ENCODE data around the gene ABCC2.
"Not testable (repeated sequence)": the region's sequence is repeated elsewhere in the genome, so short reads cannot be mapped to it uniquely, and the experiment has no call there.

The ABCC2 gene

DNA sequence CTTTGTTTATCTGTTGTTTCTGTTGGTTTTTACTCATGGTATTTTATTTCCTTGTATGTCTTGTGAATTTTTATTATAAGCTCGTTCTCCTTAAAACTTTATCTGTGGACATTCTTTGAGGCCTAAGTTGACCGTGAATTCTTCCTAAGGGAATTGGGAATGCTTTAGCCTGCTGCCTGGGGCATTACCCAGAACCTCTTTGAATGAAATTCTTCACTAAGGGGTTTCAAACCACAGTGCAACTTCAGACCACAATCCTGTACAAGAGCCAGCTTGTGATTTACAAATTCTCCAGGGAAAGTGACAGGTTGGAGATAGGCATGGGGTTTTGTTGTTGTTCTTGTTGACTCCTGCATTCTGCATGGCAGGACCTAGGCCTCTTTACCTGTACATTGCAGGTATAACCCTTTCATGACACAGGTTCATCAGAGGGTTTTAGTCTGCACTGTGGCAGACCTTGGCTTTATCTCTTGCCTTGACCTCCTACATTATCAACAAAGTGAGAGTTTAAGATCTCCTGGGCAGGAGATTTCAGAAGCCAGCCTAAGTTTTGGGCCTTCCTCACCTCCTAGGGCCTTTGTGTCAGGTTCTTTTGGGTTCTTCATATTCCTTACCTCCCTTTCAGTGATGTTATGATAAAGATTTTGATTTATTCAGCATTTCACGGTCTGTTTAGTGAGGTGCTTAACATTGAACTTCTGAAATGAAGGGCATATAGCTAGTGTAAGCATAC, 70.2 kb downstream of the ABCC2 start:
- Histone ChIP-seq H3K4me3 (ENCODE audit: insufficient read length, low read depth) (no peak overlapping the region), H3K9me3 (ENCODE audit: insufficient read depth, low read length) (no peaks in the 10 kb centered on the region), H3K27me3 (ENCODE audit: insufficient read depth, insufficient read length) (no peaks in the 10 kb centered on the region), H3K4me1 (ENCODE audit: insufficient read depth, insufficient read length) (no peaks in the 10 kb centered on the region), H3K9ac (ENCODE audit: insufficient read length, low read depth) (no peak overlapping the region), H3K36me3 (ENCODE audit: insufficient read depth, insufficient read length, low read length) (no peaks in the 10 kb centered on the region)
- no peak for TF ChIP-seq SUZ12 (IDR thresholded peaks at IDR 0.05; ENCODE audit: extremely low read depth, insufficient read depth, insufficient read length)
- TF ChIP-seq ZNF274 (IDR thresholded peaks at IDR 0.05; ENCODE audit: low read depth, low read length): no peak
- TF ChIP-seq YY1 (IDR thresholded peaks at IDR 0.05; ENCODE audit: insufficient read depth, insufficient read length): no peak
- DNase-seq (ENCODE audit: low read depth, low spot score): no peak

DNA sequence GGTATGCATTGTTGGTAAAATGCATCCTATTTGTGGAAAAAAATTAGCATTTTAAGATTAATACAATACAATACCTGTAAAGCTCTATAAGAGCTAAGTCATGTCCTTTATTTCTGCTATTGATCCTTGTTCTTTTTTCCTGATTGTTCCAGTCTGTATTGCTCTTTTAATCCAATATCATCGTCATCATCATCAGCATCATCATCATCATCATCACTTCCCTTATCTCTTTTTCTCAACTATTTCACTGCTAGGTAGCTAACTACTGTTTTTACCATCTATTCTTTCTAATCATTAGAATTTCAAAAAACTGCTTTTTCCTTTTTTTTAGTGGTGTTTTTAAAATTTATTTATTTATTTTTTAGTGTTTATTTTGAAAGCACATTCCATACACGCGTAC, 71.2 kb downstream of the ABCC2 start:
- no peaks in the 10 kb centered on the region for H3K27me3 ChIP-seq (ENCODE audit: insufficient read depth, insufficient read length)
- DNase-seq (ENCODE audit: low read depth, low spot score): no peak
- no peak overlapping the region for H3K9ac ChIP-seq (ENCODE audit: insufficient read length, low read depth)
- H3K4me3 ChIP-seq (ENCODE audit: insufficient read length, low read depth): no peak overlapping the region
- no peaks in the 10 kb centered on the region for H3K9me3 ChIP-seq (ENCODE audit: insufficient read depth, low read length)
- TF ChIP-seq ZNF274 (IDR thresholded peaks at IDR 0.05; ENCODE audit: low read depth, low read length) (no peak), SUZ12 (IDR thresholded peaks at IDR 0.05; ENCODE audit: extremely low read depth, insufficient read depth, insufficient read length) (no peak), YY1 (IDR thresholded peaks at IDR 0.05; ENCODE audit: insufficient read depth, insufficient read length) (no peak)
- no peaks in the 10 kb centered on the region for H3K36me3 ChIP-seq (ENCODE audit: insufficient read depth, insufficient read length, low read length)
- no peaks in the 10 kb centered on the region for H3K4me1 ChIP-seq (ENCODE audit: insufficient read depth, insufficient read length)

DNA sequence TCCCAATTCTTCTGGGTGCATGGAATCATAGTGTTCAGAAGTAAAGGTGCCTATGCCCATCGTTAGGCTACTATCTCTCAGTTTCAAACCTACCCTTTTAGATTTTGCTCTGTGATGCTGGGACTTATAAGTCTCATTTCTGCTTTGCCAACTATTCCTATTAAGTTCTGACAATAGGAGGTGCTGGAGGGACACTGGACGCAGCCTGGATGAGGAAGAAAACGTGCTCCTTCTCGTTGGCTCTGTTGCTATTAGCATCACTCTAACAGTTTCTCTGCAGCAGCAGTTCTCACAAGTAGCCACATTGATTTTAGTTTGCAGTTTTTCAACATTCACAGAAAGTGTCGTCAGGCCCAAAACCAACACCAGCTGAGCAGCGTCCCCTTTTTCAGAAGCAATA, 72.4 kb downstream of the ABCC2 start:
- no peak for TF ChIP-seq YY1 (IDR thresholded peaks at IDR 0.05; ENCODE audit: insufficient read depth, insufficient read length)
- no peak for TF ChIP-seq SUZ12 (IDR thresholded peaks at IDR 0.05; ENCODE audit: extremely low read depth, insufficient read depth, insufficient read length)
- TF ChIP-seq ZNF274 (IDR thresholded peaks at IDR 0.05; ENCODE audit: low read depth, low read length): no peak
- no peak for DNase-seq (ENCODE audit: low read depth, low spot score)
- no peaks in the 10 kb centered on the region for H3K9me3 ChIP-seq (ENCODE audit: insufficient read depth, low read length)

DNA sequence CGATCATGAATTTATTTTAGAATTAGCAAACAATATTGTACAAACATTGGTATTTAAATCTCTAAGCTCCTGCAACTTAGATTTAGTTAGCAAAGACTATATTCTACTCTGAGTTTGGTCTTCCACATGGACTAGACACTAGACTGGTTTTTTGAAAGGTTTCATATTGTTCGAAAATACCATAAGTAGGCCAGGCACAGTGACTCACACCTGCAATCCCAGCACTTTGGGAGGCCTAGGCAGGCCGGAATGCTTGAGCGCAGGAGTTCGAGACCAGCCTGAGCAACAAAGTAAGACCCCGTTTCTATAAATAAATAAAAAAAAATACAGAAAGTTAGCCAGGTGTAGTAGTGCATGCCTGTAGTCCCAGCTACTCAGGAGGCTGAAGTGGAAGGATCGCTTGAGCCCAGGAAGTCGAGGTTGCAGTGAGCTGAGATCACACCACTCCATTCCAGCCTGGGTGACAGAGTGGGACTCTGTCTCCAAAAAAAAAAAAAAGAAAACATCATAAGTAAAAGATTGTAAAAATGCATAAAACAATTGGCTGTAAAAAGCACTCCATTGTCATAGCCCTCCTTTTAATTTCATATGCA, 73.1 kb downstream of the ABCC2 start:
- no peaks in the 10 kb centered on the region for H3K9me3 ChIP-seq (ENCODE audit: insufficient read depth, low read length)
- no peak overlapping the region for H3K9ac ChIP-seq (ENCODE audit: insufficient read length, low read depth)
- H3K4me1 ChIP-seq (ENCODE audit: insufficient read depth, insufficient read length): no peaks in the 10 kb centered on the region
- no peaks in the 10 kb centered on the region for H3K27me3 ChIP-seq (ENCODE audit: insufficient read depth, insufficient read length)
- H3K36me3 ChIP-seq (ENCODE audit: insufficient read depth, insufficient read length, low read length): no peaks in the 10 kb centered on the region
- DNase-seq (ENCODE audit: low read depth, low spot score): no peak
- no peak overlapping the region for H3K4me3 ChIP-seq (ENCODE audit: insufficient read length, low read depth)
- TF ChIP-seq YY1 (IDR thresholded peaks at IDR 0.05; ENCODE audit: insufficient read depth, insufficient read length) (no peak), SUZ12 (IDR thresholded peaks at IDR 0.05; ENCODE audit: extremely low read depth, insufficient read depth, insufficient read length) (no peak), ZNF274 (IDR thresholded peaks at IDR 0.05; ENCODE audit: low read depth, low read length) (no peak)

More for the DNA sequence above, 72.4 kb downstream of the ABCC2 start:
- H3K4me3 ChIP-seq (ENCODE audit: insufficient read length, low read depth): no peak overlapping the region
- H3K27me3 ChIP-seq (ENCODE audit: insufficient read depth, insufficient read length): no peaks in the 10 kb centered on the region
- no peak overlapping the region for H3K9ac ChIP-seq (ENCODE audit: insufficient read length, low read depth)
- H3K36me3 ChIP-seq (ENCODE audit: insufficient read depth, insufficient read length, low read length): no peaks in the 10 kb centered on the region
- no peaks in the 10 kb centered on the region for H3K4me1 ChIP-seq (ENCODE audit: insufficient read depth, insufficient read length)

DNA sequence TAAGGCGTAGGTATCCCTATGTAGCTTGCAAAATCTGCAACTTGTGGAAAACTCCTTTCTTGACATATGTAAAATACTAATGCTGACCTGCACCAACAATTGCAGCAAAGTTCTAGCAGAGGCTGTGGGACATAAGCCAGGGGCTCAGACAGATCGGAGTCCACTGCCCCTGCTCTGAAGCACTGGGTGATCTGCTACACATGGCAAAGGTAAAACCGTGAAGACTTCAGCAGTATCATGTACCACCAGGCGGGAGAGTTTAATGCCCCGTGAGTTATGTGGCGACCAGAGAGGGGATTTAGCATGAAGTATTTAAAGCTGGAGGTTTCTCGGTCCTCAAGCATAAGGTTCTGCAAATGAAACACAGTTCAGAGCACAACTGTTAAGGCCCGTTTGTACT, 76.4 kb downstream of the ABCC2 start:
- Histone ChIP-seq H3K36me3 (ENCODE audit: insufficient read depth, insufficient read length, low read length) (no peaks in the 10 kb centered on the region), H3K4me1 (ENCODE audit: insufficient read depth, insufficient read length) (no peaks in the 10 kb centered on the region), H3K27me3 (ENCODE audit: insufficient read depth, insufficient read length) (no peaks in the 10 kb centered on the region), H3K9ac (ENCODE audit: insufficient read length, low read depth) (no peak overlapping the region), H3K9me3 (ENCODE audit: insufficient read depth, low read length) (no peaks in the 10 kb centered on the region), H3K4me3 (ENCODE audit: insufficient read length, low read depth) (no peak overlapping the region)
- TF ChIP-seq SUZ12 (IDR thresholded peaks at IDR 0.05; ENCODE audit: extremely low read depth, insufficient read depth, insufficient read length): no peak
- TF ChIP-seq ZNF274 (IDR thresholded peaks at IDR 0.05; ENCODE audit: low read depth, low read length): no peak
- TF ChIP-seq YY1 (IDR thresholded peaks at IDR 0.05; ENCODE audit: insufficient read depth, insufficient read length): no peak
- DNase-seq (ENCODE audit: low read depth, low spot score): no peak

DNA sequence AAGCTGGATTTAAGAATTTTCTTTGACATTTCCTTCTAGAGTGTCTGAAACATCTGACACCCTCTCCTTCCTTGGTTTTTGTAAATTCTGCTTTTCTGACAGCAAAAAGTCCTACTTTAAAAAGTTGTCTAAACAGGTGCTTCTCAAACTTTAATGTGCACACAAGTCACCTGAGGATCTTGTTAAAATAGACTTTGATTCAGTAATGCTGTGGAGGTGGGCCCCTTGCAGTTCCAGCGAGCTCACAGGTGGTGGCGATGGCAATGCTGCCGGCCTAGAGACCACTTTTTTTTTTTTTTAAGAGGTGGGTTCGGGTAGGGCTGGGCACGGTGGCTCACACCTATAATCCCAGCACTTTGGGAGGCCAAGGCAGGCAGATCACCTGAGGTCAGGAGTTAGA, 77.1 kb downstream of the ABCC2 start:
- no peak for DNase-seq (ENCODE audit: low read depth, low spot score)
- TF ChIP-seq ZNF274 (IDR thresholded peaks at IDR 0.05; ENCODE audit: low read depth, low read length) (no peak), YY1 (IDR thresholded peaks at IDR 0.05; ENCODE audit: insufficient read depth, insufficient read length) (no peak), SUZ12 (IDR thresholded peaks at IDR 0.05; ENCODE audit: extremely low read depth, insufficient read depth, insufficient read length) (no peak)
- Histone ChIP-seq H3K4me1 (ENCODE audit: insufficient read depth, insufficient read length) (no peaks in the 10 kb centered on the region), H3K36me3 (ENCODE audit: insufficient read depth, insufficient read length, low read length) (no peaks in the 10 kb centered on the region), H3K9me3 (ENCODE audit: insufficient read depth, low read length) (no peaks in the 10 kb centered on the region), H3K27me3 (ENCODE audit: insufficient read depth, insufficient read length) (no peaks in the 10 kb centered on the region), H3K4me3 (ENCODE audit: insufficient read length, low read depth) (no peak overlapping the region), H3K9ac (ENCODE audit: insufficient read length, low read depth) (no peak overlapping the region)

DNA sequence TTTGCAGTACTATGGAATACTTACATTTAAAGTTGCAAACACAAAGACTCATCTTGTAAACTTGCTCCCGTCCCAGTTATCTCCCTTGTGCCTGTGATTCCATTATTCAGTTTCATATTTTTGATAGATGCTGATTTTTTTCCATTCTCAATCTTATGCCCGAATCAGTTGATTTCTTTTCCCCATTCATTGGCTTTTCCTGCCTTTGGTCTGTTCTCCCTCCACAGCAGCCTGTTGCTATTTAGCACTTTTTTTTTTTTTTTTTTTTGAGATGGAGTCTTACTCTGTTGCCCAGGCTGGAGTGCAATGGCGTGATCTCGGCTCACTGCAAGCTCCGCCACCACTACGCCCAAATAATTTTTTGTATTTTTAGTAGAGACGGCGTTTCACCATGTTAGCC, 78.0 kb downstream of the ABCC2 start:
- no peak for DNase-seq (ENCODE audit: low read depth, low spot score)
- no peak for TF ChIP-seq ZNF274 (IDR thresholded peaks at IDR 0.05; ENCODE audit: low read depth, low read length)
- no peak for TF ChIP-seq YY1 (IDR thresholded peaks at IDR 0.05; ENCODE audit: insufficient read depth, insufficient read length)
- TF ChIP-seq SUZ12 (IDR thresholded peaks at IDR 0.05; ENCODE audit: extremely low read depth, insufficient read depth, insufficient read length): no peak
- Histone ChIP-seq H3K4me1 (ENCODE audit: insufficient read depth, insufficient read length) (no peaks in the 10 kb centered on the region), H3K36me3 (ENCODE audit: insufficient read depth, insufficient read length, low read length) (no peaks in the 10 kb centered on the region), H3K9me3 (ENCODE audit: insufficient read depth, low read length) (no peaks in the 10 kb centered on the region), H3K4me3 (ENCODE audit: insufficient read length, low read depth) (no peak overlapping the region), H3K27me3 (ENCODE audit: insufficient read depth, insufficient read length) (no peaks in the 10 kb centered on the region), H3K9ac (ENCODE audit: insufficient read length, low read depth) (no peak overlapping the region)

DNA sequence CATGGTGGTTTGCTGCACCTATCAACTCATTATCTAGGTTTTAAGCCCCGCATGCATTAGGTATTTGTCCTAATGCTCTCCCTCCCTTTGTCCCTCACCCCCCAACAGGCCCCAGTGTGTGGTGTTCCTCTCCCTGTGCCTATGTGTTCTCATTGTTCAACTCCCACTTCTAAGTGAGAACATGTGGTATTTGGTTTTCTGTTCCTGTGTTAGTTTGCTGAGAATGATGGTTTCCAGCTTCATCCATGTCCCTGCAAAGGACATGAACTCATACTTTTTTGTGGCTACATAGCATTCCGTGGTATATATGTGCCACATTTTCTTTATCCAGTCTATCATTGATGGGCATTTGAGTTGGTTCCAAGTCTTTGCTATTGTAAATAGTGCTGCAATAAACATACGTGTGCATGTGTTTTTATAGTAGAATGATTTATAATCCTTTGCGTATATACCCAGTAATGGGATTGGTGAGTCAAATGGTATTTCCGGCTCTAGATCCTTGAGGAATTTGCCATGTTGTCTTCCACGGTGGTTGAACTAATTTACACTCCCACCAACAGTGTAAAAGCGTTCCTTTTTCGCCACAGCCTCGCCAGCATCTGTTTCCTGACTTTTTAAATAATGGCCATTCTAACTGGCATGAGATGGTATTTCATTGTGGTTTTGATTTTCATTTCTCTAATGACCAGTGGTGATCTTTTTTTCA, 81.2 kb downstream of the ABCC2 start:
- not testable (repeated sequence) for H3K9ac ChIP-seq (ENCODE audit: insufficient read length, low read depth); H3K27me3 ChIP-seq (ENCODE audit: insufficient read depth, insufficient read length); H3K36me3 ChIP-seq (ENCODE audit: insufficient read depth, insufficient read length, low read length); H3K4me3 ChIP-seq (ENCODE audit: insufficient read length, low read depth); H3K9me3 ChIP-seq (ENCODE audit: insufficient read depth, low read length); DNase-seq (ENCODE audit: low read depth, low spot score); H3K4me1 ChIP-seq (ENCODE audit: insufficient read depth, insufficient read length)

DNA sequence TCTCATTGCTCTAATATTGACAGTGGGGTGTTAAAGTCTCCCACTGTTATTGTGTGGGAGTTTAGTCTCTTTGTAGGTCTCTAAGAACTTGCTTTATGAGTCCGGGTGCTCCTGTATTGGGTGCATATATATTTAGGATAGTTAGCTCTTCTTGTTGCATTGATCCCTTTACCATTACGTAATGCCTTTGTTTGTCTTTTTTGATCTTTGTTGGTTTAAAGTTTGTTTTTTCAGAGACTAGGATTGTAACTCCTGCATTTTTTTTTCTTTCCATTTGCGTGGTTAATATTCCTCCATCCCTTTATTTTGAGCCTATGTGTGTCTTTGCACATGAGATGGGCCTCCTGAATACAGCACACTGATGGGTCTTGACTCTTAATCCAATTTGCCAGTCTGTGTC, 84.8 kb downstream of the ABCC2 start:
- not testable (repeated sequence) for DNase-seq (ENCODE audit: low read depth, low spot score); H3K4me1 ChIP-seq (ENCODE audit: insufficient read depth, insufficient read length); H3K4me3 ChIP-seq (ENCODE audit: insufficient read length, low read depth); H3K27me3 ChIP-seq (ENCODE audit: insufficient read depth, insufficient read length); H3K9ac ChIP-seq (ENCODE audit: insufficient read length, low read depth); H3K9me3 ChIP-seq (ENCODE audit: insufficient read depth, low read length); H3K36me3 ChIP-seq (ENCODE audit: insufficient read depth, insufficient read length, low read length)

Measured in NT2/D1 (cell line).